Fibroblast of the aortic adventitia (primary cell): ENCODE results near the gene ID2. TPM values are rescaled to one million over a fixed set of nuclear protein-coding genes. Genes with fewer than 3 reads are reported as not detected.

Experiments
- DNase-seq: peaks from one replicate; pipeline ENCODE4 v3.0.0-alpha.2; 2010; ENCODE audit warnings: low read depth
- H3K4me3 ChIP-seq: 2 replicates; pipeline ENCODE4 v1.5.1; 2011; ENCODE audit warnings: low read depth, mild to moderate bottlenecking, control low read depth, low read length, moderate library complexity
- CTCF ChIP-seq: IDR thresholded peaks from 2 replicates; pipeline ENCODE4 v1.5.1; 2011; ENCODE audit warnings: mild to moderate bottlenecking, low read length, control low read depth, inconsistent platforms; ENCODE audit not compliant: insufficient read depth
- total RNA-seq: library from RNA; depleted of rRNA; stranded (reverse); fragments of >200 nt; gene quantifications from 2 replicates; pipeline ENCODE4 v1.2.3, GENCODE V29; 2012; ENCODE audit warnings: low replicate concordance

Gene ID2
- total RNA-seq = 109 and 207 TPM in 2 replicates

GRCh38 chr2:8681786-8682692 is at the start of gene ID2:
TSS of gene ID2 (plus strand) at chr2:8682056. CDS start at chr2:8682166, 110 bp downstream.
- peak; percentile 99 for DNase-seq
- no peak for TF ChIP-seq CTCF
- H3K4me3 ChIP-seq = peak within 1 kb of the TSS; percentile 93

GRCh38 chr2:8632755-8633154 is 49.1 kb upstream of the ID2 start:
- TF ChIP-seq CTCF = no peak
- no peak for DNase-seq
- H3K4me3 ChIP-seq = no peak overlapping the region

- no peak overlapping the region for H3K4me3 ChIP-seq
- no peak for DNase-seq
- no peak for TF ChIP-seq CTCF
Measured at GRCh38 chr2:8633186-8633734, 48.6 kb upstream of the ID2 start.

GRCh38 chr2:8633735-8634313 is 48.0 kb upstream of the ID2 start:
- TF ChIP-seq CTCF = no peak
- no peak overlapping the region for H3K4me3 ChIP-seq
- DNase-seq = peak; percentile 76

- no peak overlapping the region for H3K4me3 ChIP-seq
- no peak for DNase-seq
- no peak for TF ChIP-seq CTCF
Measured at GRCh38 chr2:8634466-8635172, 47.2 kb upstream of the ID2 start.

- no peak overlapping the region for H3K4me3 ChIP-seq
- DNase-seq = no peak
Measured at GRCh38 chr2:8636041-8636491, 45.8 kb upstream of the ID2 start.

More at GRCh38 chr2:8636041-8636491, 45.8 kb upstream of the ID2 start:
- TF ChIP-seq CTCF = no peak
